SK-N-SH treated with all-trans-retinoic acid at 6 μM for 48 hours (cell line): Measurements from ENCODE around the gene CIDEC.
"Not testable (repeated sequence)": the region's sequence is repeated elsewhere in the genome, so short reads cannot be mapped to it uniquely, and the experiment has no call there.

Source experiments
- ATAC-seq: fragments of 200-7000 bp; cut with Tn5 transposase; 3 replicates; pipeline ENCODE4 v1.9.1; 2020; ENCODE audit warnings: mild to moderate bottlenecking, moderate library complexity
- ARNTL ChIP-seq: fragments of 450-650 bp; formaldehyde crosslinking; IDR thresholded peaks from 2 replicates; pipeline ENCODE4 v1.5.0; 2020; ENCODE audit warnings: low read depth, mild to moderate bottlenecking, moderate library complexity, borderline replicate concordance
- BACH2 ChIP-seq: fragments of 250-450 bp; sonication (Bioruptor Pico); IDR thresholded peaks from 2 replicates; pipeline ENCODE4 v1.9.0; 2021; ENCODE audit warnings: mild to moderate bottlenecking, borderline replicate concordance
- ESRRG ChIP-seq: fragments of 250-450 bp; sonication (Bioruptor Pico); IDR thresholded peaks from 2 replicates; pipeline ENCODE4 v1.6.1; 2021; ENCODE audit warnings: mild to moderate bottlenecking
- GLIS3 ChIP-seq: fragments of 250-450 bp; sonication (Bioruptor Pico); IDR thresholded peaks from 2 replicates; pipeline ENCODE4 v1.5.0; 2020; ENCODE audit warnings: mild to moderate bottlenecking, moderate library complexity
- ISL1 ChIP-seq: fragments of 250-450 bp; sonication (Bioruptor Pico); IDR thresholded peaks from 2 replicates; pipeline ENCODE4 v2.1.2; 2022; ENCODE audit warnings: mild to moderate bottlenecking, moderate library complexity
- OSR1 ChIP-seq: fragments of 250-450 bp; sonication (Bioruptor Pico); IDR thresholded peaks from 2 replicates; pipeline ENCODE4 v1.8.0; 2022; ENCODE audit warnings: moderate library complexity, mild to moderate bottlenecking, inconsistent platforms
- PATZ1 ChIP-seq: fragments of 250-450 bp; sonication (Bioruptor Pico); IDR thresholded peaks from 2 replicates; pipeline ENCODE4 v1.8.0; 2020; ENCODE audit warnings: mild to moderate bottlenecking, moderate library complexity, borderline replicate concordance
- POU6F1 ChIP-seq: fragments of 250-450 bp; sonication (Bioruptor Pico); IDR thresholded peaks from 2 replicates; pipeline ENCODE4 v1.8.0; 2021; ENCODE audit warnings: low read depth, mild to moderate bottlenecking, moderate library complexity, borderline replicate concordance
- PPARA ChIP-seq: fragments of 250-450 bp; sonication (Bioruptor Pico); IDR thresholded peaks from 2 replicates; pipeline ENCODE4 v1.5.0; 2020; ENCODE audit warnings: mild to moderate bottlenecking, borderline replicate concordance
- RARB ChIP-seq: fragments of 250-450 bp; sonication (Bioruptor Pico); IDR thresholded peaks from 2 replicates; pipeline ENCODE4 v1.8.0; 2021; ENCODE audit warnings: mild to moderate bottlenecking, moderate library complexity
- TCF4 ChIP-seq: fragments of 250-450 bp; sonication (Bioruptor Pico); IDR thresholded peaks from 2 replicates; pipeline ENCODE4 v1.8.0; 2021; ENCODE audit warnings: mild to moderate bottlenecking, moderate library complexity, borderline replicate concordance
- TOX ChIP-seq: fragments of 250-450 bp; sonication (Bioruptor Pico); IDR thresholded peaks from 2 replicates; pipeline ENCODE4 v1.8.0; 2021; ENCODE audit warnings: mild to moderate bottlenecking, moderate library complexity, borderline replicate concordance
- TSHZ2 ChIP-seq: fragments of 250-450 bp; sonication (Bioruptor Pico); IDR thresholded peaks from 2 replicates; pipeline ENCODE4 v1.5.0; 2020; ENCODE audit warnings: mild to moderate bottlenecking, moderate library complexity
- ZFP3 ChIP-seq: fragments of 250-450 bp; sonication (Bioruptor Pico); IDR thresholded peaks from 2 replicates; pipeline ENCODE4 v1.5.0; 2020; ENCODE audit warnings: mild to moderate bottlenecking, moderate library complexity
- ZNF70 ChIP-seq: fragments of 450-650 bp; formaldehyde crosslinking; IDR thresholded peaks from 2 replicates; pipeline ENCODE4 v1.5.0; 2020; ENCODE audit warnings: mild to moderate bottlenecking, moderate library complexity
- TF ChIP-seq, protein P1 (sequence below): fragments of 250-450 bp; sonication (Bioruptor Pico); IDR thresholded peaks from 2 replicates; pipeline ENCODE4 v1.5.1; 2021; ENCODE audit warnings: mild to moderate bottlenecking, moderate library complexity
- TF ChIP-seq, protein P2 (sequence below): fragments of 250-450 bp; sonication (Bioruptor Pico); IDR thresholded peaks from 2 replicates; pipeline ENCODE4 v1.5.1; 2020; ENCODE audit warnings: low read depth, mild to moderate bottlenecking, moderate library complexity

Gene CIDEC

DNA sequence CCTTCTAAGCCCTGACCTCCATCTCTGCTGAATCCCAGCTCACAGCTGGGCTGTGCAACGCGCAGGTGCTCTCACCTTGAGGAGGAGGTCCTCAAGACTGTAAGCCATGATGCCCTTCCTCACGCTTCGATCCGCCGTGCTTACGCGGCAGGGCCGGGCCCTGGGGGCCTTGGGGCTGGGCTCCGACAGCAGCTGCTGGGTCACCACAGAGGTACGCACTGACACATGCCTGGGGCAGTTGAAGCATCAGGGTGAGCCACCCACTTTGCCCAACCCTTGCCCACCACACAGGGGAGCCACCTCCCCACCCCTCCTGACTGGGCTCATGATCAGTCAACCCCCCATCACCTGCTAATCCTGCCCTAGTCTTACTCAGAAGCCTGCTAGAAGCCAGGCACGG, 3.1 kb downstream of the CIDEC start (continued):
- TF ChIP-seq POU6F1 (no peak), GLIS3 (no peak), TCF4 (CRISPR knock-in tag) (no peak), OSR1 (CRISPR knock-in tag) (no peak), ISL1 (CRISPR knock-in tag) (no peak), TOX (no peak)
- TF ChIP-seq, protein P1, sequence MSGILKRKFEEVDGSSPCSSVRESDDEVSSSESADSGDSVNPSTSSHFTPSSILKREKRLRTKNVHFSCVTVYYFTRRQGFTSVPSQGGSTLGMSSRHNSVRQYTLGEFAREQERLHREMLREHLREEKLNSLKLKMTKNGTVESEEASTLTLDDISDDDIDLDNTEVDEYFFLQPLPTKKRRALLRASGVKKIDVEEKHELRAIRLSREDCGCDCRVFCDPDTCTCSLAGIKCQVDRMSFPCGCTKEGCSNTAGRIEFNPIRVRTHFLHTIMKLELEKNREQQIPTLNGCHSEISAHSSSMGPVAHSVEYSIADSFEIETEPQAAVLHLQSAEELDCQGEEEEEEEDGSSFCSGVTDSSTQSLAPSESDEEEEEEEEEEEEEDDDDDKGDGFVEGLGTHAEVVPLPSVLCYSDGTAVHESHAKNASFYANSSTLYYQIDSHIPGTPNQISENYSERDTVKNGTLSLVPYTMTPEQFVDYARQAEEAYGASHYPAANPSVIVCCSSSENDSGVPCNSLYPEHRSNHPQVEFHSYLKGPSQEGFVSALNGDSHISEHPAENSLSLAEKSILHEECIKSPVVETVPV (CRISPR knock-in tag), result no peak

- ATAC-seq, result not testable (repeated sequence)
Observed at GRCh38 chr3:9876255-9876654, 3.8 kb downstream of the CIDEC start.

GRCh38 chr3:9875448-9875847, 4.6 kb downstream of the CIDEC start:
- TF ChIP-seq ZNF70 (CRISPR knock-in tag) (no peak), ZFP3 (CRISPR knock-in tag) (no peak), TCF4 (CRISPR knock-in tag) (peak; percentile 33; the same call in 1 of the 2 replicates)
- ATAC-seq, result peak; percentile 56

GRCh38 chr3:9872067-9872466, 8.0 kb downstream of the CIDEC start:
- ATAC-seq, result not testable (repeated sequence)

GRCh38 chr3:9870978-9871377, 9.1 kb downstream of the CIDEC start:
- peak; percentile 88 for ATAC-seq
- TF ChIP-seq BACH2 (peak; percentile 39; the same call in 1 of the 2 replicates), ESRRG (CRISPR knock-in tag) (no peak)
- TF ChIP-seq, all 23 proteins: peak for 1

DNA sequence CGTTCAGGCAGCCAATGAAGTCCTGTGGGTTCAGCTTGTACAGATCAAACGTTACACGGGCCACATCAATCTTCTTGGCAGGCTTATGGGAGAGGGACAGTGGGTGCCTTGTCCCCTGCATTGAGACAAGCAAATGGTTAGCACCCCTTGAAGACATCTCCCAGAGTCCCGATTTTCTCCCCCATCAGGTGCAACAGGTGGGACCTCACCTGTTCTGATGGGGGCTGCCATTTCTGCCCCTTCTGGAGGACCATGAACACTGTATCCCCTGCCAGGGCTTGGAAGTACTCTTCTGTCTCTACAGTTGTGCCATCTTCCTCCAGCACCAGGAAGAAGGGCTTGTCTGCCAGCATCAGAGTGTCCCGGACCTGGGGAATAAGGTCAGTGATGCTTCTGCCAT, 10.1 kb downstream of the CIDEC start:
- TF ChIP-seq, protein P2, sequence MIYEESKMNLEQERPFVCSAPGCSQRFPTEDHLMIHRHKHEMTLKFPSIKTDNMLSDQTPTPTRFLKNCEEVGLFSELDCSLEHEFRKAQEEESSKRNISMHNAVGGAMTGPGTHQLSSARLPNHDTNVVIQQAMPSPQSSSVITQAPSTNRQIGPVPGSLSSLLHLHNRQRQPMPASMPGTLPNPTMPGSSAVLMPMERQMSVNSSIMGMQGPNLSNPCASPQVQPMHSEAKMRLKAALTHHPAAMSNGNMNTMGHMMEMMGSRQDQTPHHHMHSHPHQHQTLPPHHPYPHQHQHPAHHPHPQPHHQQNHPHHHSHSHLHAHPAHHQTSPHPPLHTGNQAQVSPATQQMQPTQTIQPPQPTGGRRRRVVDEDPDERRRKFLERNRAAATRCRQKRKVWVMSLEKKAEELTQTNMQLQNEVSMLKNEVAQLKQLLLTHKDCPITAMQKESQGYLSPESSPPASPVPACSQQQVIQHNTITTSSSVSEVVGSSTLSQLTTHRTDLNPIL (CRISPR knock-in tag), result no peak
- no peak for TF ChIP-seq RARB (CRISPR knock-in tag)
- no peak for TF ChIP-seq TSHZ2 (CRISPR knock-in tag)
- TF ChIP-seq GLIS3, result no peak
- no peak for TF ChIP-seq ISL1 (CRISPR knock-in tag)

DNA sequence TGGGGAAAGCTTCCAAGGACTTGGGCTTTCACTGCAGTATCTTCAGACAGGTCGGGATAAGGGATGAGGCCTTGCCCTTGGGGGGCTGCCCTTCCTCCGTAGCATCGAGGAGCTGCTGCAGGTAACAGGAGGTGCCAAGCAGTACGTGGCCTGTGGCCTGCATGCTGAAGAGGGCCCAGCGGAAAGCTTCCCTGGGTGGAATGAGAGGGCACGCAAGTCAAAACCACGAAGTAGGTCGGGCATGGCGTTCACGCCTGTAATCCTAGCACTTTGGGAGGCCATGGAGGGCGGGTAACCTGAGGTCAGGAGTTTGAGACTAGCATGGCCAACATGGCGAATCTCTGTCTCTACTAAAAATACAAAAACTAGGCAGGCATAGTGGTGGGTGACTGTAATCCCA, 12.9 kb downstream of the CIDEC start:
- TF ChIP-seq RARB (CRISPR knock-in tag), result no peak
- TF ChIP-seq, protein P2 (CRISPR knock-in tag), result no peak
- TF ChIP-seq ZFP3 (CRISPR knock-in tag), result no peak
- no peak for TF ChIP-seq ARNTL (CRISPR knock-in tag)
- TF ChIP-seq PPARA, result no peak
- no peak for TF ChIP-seq PATZ1 (CRISPR knock-in tag)
- TF ChIP-seq, protein P1 (CRISPR knock-in tag), result no peak

More for the DNA sequence above, 10.1 kb downstream of the CIDEC start:
- ATAC-seq, result no peak

More for the DNA sequence above, 12.9 kb downstream of the CIDEC start:
- no peak for ATAC-seq
